ENCODE results near the gene CRACDL.

- no peak for TF ChIP-seq CTCF (IDR thresholded peaks at IDR 0.05)
- TF ChIP-seq EP300 (IDR thresholded peaks at IDR 0.05) = no peak
- TF ChIP-seq POLR2A (IDR thresholded peaks at IDR 0.05) = no peak
These were observed 83.1 kb downstream of the CRACDL start for GRCh38 chr2:98852932-98853331.
